Measurements from ENCODE around the gene FHOD3.
A peak's percentile ranks its signal among the peaks of the same experiment; 100 is the strongest.

The FHOD3 gene

GRCh38 chr18:36415625-36416024, 118.1 kb downstream of the FHOD3 start:
- no peak for DNase-seq

GRCh38 chr18:36419188-36419899, 121.8 kb downstream of the FHOD3 start:
- no peak for DNase-seq

- no peak for DNase-seq
Measured at GRCh38 chr18:36419900-36420531, 122.5 kb downstream of the FHOD3 start.

- no peak for DNase-seq
Measured at GRCh38 chr18:36420826-36421225, 123.3 kb downstream of the FHOD3 start.

GRCh38 chr18:36424741-36425142, 127.2 kb downstream of the FHOD3 start:
- DNase-seq: no peak

GRCh38 chr18:36427369-36427768, 129.9 kb downstream of the FHOD3 start:
- no peak for DNase-seq

GRCh38 chr18:36427831-36428230, 130.3 kb downstream of the FHOD3 start:
- no peak for DNase-seq

- no peak for DNase-seq
Measured at GRCh38 chr18:36428431-36429029, 131.0 kb downstream of the FHOD3 start.

- DNase-seq: no peak
Measured at GRCh38 chr18:36432880-36433555, 135.5 kb downstream of the FHOD3 start.

GRCh38 chr18:36436387-36436786, 138.9 kb downstream of the FHOD3 start:
- DNase-seq: no peak

- no peak for DNase-seq
Measured at GRCh38 chr18:36440614-36441013, 143.1 kb downstream of the FHOD3 start.

- DNase-seq: peak; percentile 45
Measured at GRCh38 chr18:36441426-36442240, 144.1 kb downstream of the FHOD3 start.

- no peak for DNase-seq
Measured at GRCh38 chr18:36442717-36443116, 145.2 kb downstream of the FHOD3 start.

GRCh38 chr18:36446059-36446458, 148.5 kb downstream of the FHOD3 start:
- no peak for DNase-seq

GRCh38 chr18:36448384-36449290, 151.1 kb downstream of the FHOD3 start:
- no peak for DNase-seq

- no peak for DNase-seq
Measured at GRCh38 chr18:36449451-36449850, 151.9 kb downstream of the FHOD3 start.

GRCh38 chr18:36450264-36450663, 152.8 kb downstream of the FHOD3 start:
- no peak for DNase-seq

GRCh38 chr18:36451454-36452251, 154.1 kb downstream of the FHOD3 start:
- DNase-seq: no peak

GRCh38 chr18:36454245-36454644, 156.7 kb downstream of the FHOD3 start:
- DNase-seq: no peak

GRCh38 chr18:36454848-36455458, 157.4 kb downstream of the FHOD3 start:
- DNase-seq: no peak

Measured in NCI-H1694 treated with DMSO at 0.1 percent for 48 hours (cell line).